Measurements from ENCODE around the gene KCNAB1. TPM values are rescaled to one million over a fixed set of nuclear protein-coding genes. Genes with fewer than 3 reads are reported as not detected.

Gene KCNAB1
- total and polyA plus RNA-seq, 2 of the 8 experiments (the other 6 are each of a cell fraction or from before 2014, with no cell fraction given) = 0.51 to 2.3 TPM

DNA sequence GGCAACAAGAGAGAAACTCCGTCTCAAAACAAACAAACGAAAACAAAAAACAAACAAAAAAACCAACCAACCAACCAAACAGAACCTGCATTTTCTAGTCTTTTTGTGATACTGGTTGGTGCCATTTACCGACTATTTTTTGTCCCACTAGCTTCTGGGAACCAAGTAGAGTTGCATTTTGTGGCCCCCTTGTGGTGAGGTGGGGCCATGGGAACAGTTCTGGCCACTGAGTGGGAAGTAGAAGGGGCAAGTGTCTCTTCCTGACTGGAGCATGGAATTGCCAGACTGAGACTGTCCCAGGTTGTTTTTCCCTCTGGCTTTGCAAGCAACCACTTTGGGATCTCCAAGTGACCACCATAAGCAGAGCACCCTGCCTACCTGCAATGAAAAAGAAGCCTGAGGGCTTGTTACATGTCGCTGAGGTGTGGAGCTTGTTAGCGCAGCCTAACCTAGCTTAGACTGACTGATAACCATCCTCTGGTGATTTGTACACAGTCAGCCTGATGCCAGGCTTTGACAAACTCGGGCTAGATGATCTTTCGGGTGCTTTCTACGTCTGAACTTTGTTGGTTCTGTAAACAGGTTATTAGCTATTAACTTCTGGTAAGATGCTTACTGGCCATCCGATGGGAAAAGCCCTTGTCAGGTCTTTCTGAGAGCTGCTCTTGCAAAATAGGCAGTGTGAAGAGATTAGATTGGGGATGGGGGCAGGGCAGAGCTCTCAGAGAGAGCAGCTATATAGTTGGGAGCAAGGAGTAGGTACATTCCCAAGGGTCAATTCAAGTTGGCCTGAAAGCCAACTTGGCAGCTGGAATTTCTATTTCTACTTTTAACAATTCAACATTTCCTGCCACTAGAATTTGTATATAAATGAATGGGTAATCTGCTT lies 262.3 kb downstream of the KCNAB1 start (continued):
- TF ChIP-seq, protein P1, sequence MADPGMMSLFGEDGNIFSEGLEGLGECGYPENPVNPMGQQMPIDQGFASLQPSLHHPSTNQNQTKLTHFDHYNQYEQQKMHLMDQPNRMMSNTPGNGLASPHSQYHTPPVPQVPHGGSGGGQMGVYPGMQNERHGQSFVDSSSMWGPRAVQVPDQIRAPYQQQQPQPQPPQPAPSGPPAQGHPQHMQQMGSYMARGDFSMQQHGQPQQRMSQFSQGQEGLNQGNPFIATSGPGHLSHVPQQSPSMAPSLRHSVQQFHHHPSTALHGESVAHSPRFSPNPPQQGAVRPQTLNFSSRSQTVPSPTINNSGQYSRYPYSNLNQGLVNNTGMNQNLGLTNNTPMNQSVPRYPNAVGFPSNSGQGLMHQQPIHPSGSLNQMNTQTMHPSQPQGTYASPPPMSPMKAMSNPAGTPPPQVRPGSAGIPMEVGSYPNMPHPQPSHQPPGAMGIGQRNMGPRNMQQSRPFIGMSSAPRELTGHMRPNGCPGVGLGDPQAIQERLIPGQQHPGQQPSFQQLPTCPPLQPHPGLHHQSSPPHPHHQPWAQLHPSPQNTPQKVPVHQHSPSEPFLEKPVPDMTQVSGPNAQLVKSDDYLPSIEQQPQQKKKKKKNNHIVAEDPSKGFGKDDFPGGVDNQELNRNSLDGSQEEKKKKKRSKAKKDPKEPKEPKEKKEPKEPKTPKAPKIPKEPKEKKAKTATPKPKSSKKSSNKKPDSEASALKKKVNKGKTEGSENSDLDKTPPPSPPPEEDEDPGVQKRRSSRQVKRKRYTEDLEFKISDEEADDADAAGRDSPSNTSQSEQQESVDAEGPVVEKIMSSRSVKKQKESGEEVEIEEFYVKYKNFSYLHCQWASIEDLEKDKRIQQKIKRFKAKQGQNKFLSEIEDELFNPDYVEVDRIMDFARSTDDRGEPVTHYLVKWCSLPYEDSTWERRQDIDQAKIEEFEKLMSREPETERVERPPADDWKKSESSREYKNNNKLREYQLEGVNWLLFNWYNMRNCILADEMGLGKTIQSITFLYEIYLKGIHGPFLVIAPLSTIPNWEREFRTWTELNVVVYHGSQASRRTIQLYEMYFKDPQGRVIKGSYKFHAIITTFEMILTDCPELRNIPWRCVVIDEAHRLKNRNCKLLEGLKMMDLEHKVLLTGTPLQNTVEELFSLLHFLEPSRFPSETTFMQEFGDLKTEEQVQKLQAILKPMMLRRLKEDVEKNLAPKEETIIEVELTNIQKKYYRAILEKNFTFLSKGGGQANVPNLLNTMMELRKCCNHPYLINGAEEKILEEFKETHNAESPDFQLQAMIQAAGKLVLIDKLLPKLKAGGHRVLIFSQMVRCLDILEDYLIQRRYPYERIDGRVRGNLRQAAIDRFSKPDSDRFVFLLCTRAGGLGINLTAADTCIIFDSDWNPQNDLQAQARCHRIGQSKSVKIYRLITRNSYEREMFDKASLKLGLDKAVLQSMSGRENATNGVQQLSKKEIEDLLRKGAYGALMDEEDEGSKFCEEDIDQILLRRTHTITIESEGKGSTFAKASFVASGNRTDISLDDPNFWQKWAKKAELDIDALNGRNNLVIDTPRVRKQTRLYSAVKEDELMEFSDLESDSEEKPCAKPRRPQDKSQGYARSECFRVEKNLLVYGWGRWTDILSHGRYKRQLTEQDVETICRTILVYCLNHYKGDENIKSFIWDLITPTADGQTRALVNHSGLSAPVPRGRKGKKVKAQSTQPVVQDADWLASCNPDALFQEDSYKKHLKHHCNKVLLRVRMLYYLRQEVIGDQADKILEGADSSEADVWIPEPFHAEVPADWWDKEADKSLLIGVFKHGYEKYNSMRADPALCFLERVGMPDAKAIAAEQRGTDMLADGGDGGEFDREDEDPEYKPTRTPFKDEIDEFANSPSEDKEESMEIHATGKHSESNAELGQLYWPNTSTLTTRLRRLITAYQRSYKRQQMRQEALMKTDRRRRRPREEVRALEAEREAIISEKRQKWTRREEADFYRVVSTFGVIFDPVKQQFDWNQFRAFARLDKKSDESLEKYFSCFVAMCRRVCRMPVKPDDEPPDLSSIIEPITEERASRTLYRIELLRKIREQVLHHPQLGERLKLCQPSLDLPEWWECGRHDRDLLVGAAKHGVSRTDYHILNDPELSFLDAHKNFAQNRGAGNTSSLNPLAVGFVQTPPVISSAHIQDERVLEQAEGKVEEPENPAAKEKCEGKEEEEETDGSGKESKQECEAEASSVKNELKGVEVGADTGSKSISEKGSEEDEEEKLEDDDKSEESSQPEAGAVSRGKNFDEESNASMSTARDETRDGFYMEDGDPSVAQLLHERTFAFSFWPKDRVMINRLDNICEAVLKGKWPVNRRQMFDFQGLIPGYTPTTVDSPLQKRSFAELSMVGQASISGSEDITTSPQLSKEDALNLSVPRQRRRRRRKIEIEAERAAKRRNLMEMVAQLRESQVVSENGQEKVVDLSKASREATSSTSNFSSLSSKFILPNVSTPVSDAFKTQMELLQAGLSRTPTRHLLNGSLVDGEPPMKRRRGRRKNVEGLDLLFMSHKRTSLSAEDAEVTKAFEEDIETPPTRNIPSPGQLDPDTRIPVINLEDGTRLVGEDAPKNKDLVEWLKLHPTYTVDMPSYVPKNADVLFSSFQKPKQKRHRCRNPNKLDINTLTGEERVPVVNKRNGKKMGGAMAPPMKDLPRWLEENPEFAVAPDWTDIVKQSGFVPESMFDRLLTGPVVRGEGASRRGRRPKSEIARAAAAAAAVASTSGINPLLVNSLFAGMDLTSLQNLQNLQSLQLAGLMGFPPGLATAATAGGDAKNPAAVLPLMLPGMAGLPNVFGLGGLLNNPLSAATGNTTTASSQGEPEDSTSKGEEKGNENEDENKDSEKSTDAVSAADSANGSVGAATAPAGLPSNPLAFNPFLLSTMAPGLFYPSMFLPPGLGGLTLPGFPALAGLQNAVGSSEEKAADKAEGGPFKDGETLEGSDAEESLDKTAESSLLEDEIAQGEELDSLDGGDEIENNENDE (IDR thresholded peaks at IDR 0.05; ENCODE audit: insufficient replicate concordance, low read length) = no peak
- TF ChIP-seq GTF2F1 (IDR thresholded peaks at IDR 0.05; ENCODE audit: borderline replicate concordance, low read depth, low read length) = no peak

All from H1 (cell line).